Sigmoid colon (tissue), 4 donors: ENCODE measurements around the gene DAAM1.

Experiments
- EP300 ChIP-seq, 4 donors: sonication (generic); formaldehyde crosslinking; IDR thresholded peaks; one replicate each; pipeline ENCODE4 v1.6.1; 2017; ENCODE audit warnings: antibody characterized with exemption in 4 of 4
- POLR2A ChIP-seq, 2 donors: fragments of 450-650 bp; IDR thresholded peaks; one replicate each; pipeline ENCODE4 v1.6.1; 2016; ENCODE audit warnings: antibody characterized with exemption in 2 of 2, mild to moderate bottlenecking in 2 of 2, moderate library complexity in 2 of 2
- TF ChIP-seq, protein P1 (sequence below), 4 experiments: fragments of 450-650 bp in 3 of 4; fragments of 200-600 bp in 1 of 4; IDR thresholded peaks; one replicate each; pipeline ENCODE4 v1.5.1; 2016 to 2019; ENCODE audit warnings: antibody characterized with exemption in 4 of 4, mild to moderate bottlenecking in 3 of 4, moderate library complexity in 2 of 4

DNA sequence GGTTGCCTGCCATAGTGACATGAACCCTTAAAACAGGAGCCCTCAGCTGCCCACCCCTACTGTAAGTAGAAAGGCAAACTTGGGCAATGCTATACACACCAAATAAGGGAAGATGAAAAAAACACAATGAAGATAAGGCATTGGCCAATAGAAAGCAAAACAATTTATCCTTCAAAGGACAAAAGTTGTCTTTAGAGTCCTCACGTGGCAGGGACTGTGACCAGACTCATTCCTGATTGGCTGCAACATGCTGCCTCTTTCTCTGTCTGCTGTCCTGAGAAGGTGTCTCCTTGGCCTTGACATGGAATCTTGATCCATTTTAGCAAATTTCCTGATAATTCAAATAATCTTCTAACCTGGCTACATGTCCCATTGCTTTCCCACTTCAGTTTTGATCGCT is 144.8 kb downstream of the DAAM1 start:
- TF ChIP-seq, protein P1, sequence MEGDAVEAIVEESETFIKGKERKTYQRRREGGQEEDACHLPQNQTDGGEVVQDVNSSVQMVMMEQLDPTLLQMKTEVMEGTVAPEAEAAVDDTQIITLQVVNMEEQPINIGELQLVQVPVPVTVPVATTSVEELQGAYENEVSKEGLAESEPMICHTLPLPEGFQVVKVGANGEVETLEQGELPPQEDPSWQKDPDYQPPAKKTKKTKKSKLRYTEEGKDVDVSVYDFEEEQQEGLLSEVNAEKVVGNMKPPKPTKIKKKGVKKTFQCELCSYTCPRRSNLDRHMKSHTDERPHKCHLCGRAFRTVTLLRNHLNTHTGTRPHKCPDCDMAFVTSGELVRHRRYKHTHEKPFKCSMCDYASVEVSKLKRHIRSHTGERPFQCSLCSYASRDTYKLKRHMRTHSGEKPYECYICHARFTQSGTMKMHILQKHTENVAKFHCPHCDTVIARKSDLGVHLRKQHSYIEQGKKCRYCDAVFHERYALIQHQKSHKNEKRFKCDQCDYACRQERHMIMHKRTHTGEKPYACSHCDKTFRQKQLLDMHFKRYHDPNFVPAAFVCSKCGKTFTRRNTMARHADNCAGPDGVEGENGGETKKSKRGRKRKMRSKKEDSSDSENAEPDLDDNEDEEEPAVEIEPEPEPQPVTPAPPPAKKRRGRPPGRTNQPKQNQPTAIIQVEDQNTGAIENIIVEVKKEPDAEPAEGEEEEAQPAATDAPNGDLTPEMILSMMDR (IDR thresholded peaks at IDR 0.05), result no peak
- TF ChIP-seq EP300 (IDR thresholded peaks at IDR 0.05) (no peak), POLR2A (IDR thresholded peaks at IDR 0.05) (no peak)
